H1 (cell line): ENCODE data around the gene ASS1. TPM values are rescaled to one million over a fixed set of nuclear protein-coding genes. Genes with fewer than 3 reads are reported as not detected.

ENCODE experiments used
- POLR2AphosphoS5 ChIP-seq: IDR thresholded peaks from 2 replicates; pipeline ENCODE4 v1.6.1; 2011; ENCODE audit warnings: low read depth, low read length
- RAD21 ChIP-seq, 2 experiments: IDR thresholded peaks in 1 of 2; conservative IDR thresholded peaks in 1 of 2; 2 replicates each; pipeline ENCODE4 v1.6.1; 2011; ENCODE audit warnings: low read depth in 2 of 2, low read length in 2 of 2, improper control_type of control experiment in 1 of 2, inconsistent platforms in 1 of 2, mild to moderate bottlenecking in 1 of 2, moderate library complexity in 1 of 2
- polyA plus RNA-seq, 7 experiments: library from polyadenylated mRNA; depleted of rRNA in 3 of 7; stranded (reverse) in 5 of 7; unstranded in 2 of 7; fragments of >200 nt in 5 of 7; fragments of 200-250 nt in 2 of 7; gene quantifications; 1 replicate in 5 of 7; 2 replicates in 1 of 7; 4 replicates in 1 of 7; pipeline versions ENCODE4 v1.2.1 to v1.2.3, GENCODE V29; 2011 to 2013; ENCODE audit warnings: missing spikeins in 2 of 7, mixed read lengths in 2 of 7
- total RNA-seq: library from RNA; stranded (reverse); fragmentation: NEBNext Ultra II Directional; extraction: Animal tissue kit (Norgen Biotek cat#: 25700); gene quantifications from 2 replicates; pipeline ENCODE4 v1.2.1, GENCODE V29; 2021

The ASS1 gene
- total and polyA plus RNA-seq, 2 of the 8 experiments (the other 6 are each of a cell fraction or from before 2014, with no cell fraction given) = 108 to 296 TPM

DNA sequence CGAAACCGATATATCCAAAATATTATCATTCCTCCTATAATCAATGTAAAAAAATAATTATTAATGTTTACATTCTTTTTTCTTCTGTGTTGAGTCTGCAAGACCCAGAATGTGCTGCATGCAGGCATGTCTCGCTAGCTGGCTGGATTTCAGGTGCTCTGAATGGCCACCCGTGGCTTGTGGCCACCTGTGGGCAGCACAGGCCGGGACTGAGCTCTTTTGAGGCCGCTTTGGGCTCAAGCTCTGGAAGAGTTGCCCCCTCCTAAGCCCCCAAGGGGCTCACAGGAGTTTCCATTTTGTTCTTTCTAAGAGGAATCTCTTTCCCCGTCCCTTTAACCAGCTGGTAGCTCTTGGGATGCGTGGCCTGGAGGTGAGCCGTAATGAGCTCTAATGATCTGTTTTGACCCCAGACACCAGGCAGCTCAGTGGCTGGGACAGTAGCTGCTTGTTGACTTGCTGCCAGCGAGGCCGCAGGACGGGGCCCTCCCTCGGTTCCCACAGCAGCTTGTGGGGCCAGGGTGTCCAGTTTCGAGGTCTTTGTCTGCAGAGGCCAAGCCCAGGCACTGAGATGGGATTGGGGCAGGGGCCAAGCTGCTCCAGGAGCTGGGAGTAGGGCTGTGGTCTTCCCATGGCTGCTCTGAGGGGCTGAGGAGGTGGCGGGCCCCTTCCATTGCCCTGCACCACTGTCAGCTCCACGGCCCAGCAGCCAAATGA is 20.8 kb downstream of the ASS1 start (continued):
- TF ChIP-seq RAD21 (IDR thresholded peaks at IDR 0.05 in 1 of 2, conservative IDR thresholded peaks at IDR 0.05 in 1 of 2; ENCODE audit: low read depth in 2 of 2, low read length in 2 of 2) (0 out of 4 replicates have a peak, but pooled peaks of 1 of the 2 experiments have one; percentile 5), POLR2AphosphoS5 (no peak)
